Neural cell (in vitro differentiated cells): ENCODE results near the gene GPC5.

Experiments
- CTCF ChIP-seq: fragments of 450-650 bp; IDR thresholded peaks from 2 replicates; pipeline ENCODE4 v1.5.1; 2014; ENCODE audit warnings: antibody characterized with exemption, mild to moderate bottlenecking, moderate library complexity; ENCODE audit not compliant: poor library complexity, severe bottlenecking
- EP300 ChIP-seq: fragments of 450-650 bp; conservative IDR thresholded peaks from 2 replicates; pipeline ENCODE4 v1.6.1; 2014; ENCODE audit warnings: antibody characterized with exemption, mild to moderate bottlenecking, moderate library complexity; ENCODE audit not compliant: poor library complexity, severe bottlenecking
- EZH2 ChIP-seq: fragments of 200-600, 300-800 bp; shearing (Covaris generic), sonication (generic); IDR thresholded peaks from 2 replicates; pipeline ENCODE4 v1.6.1; 2014; ENCODE audit warnings: antibody characterized with exemption, low read length, borderline replicate concordance, mild to moderate bottlenecking; ENCODE audit not compliant: insufficient read depth, poor library complexity, severe bottlenecking
- MXI1 ChIP-seq: fragments of 450-650 bp; conservative IDR thresholded peaks from 2 replicates; pipeline ENCODE4 v1.6.1; 2014; ENCODE audit warnings: antibody characterized with exemption, mild to moderate bottlenecking; ENCODE audit not compliant: poor library complexity, severe bottlenecking
- POLR2AphosphoS5 ChIP-seq: IDR thresholded peaks from 2 replicates; pipeline ENCODE4 v1.6.1; 2012
- RAD21 ChIP-seq: fragments of 450-650 bp; conservative IDR thresholded peaks from 2 replicates; pipeline ENCODE4 v1.6.1; 2014; ENCODE audit warnings: antibody characterized with exemption, mild to moderate bottlenecking, moderate library complexity
- REST ChIP-seq: IDR thresholded peaks from 2 replicates; pipeline ENCODE4 v1.6.1; 2012; ENCODE audit warnings: borderline replicate concordance
- TAF1 ChIP-seq: IDR thresholded peaks from 2 replicates; pipeline ENCODE4 v1.6.1; 2012; ENCODE audit warnings: low read depth

GRCh38 chr13:92670096-92670495 lies 1271.7 kb downstream of the GPC5 start:
- TF ChIP-seq EZH2: no peak
- no peak for TF ChIP-seq CTCF
- TF ChIP-seq REST: no peak
- no peak for TF ChIP-seq RAD21
- no peak for TF ChIP-seq POLR2AphosphoS5
- TF ChIP-seq TAF1: no peak
- TF ChIP-seq MXI1: no peak
- TF ChIP-seq EP300: no peak
